A549 (cell line): ENCODE measurements around the gene PRKAB2. TPM values are rescaled to one million over a fixed set of nuclear protein-coding genes. Genes with fewer than 3 reads are reported as not detected.

ENCODE experiments used
- ATAC-seq, 2 experiments: fragments of 200-7000 bp in 1 of 2; fragments of >200 bp in 1 of 2; cut with Nextera tagmentation in 1 of 2; cut with Tn5 transposase in 1 of 2; 3 replicates each; pipeline versions ENCODE4 v1.8.0 to v1.9.1; 2018 to 2020; ENCODE audit warnings: mild to moderate bottlenecking in 1 of 2, moderate library complexity in 1 of 2
- CTCF ChIA-PET: fragments of 300-600 bp; sonication (Branson Sonifier 250); formaldehyde crosslinking; extraction: SDS; loops from one replicate; lab custom pipeline; 2021; ENCODE audit warnings: antibody characterized with exemption, inconsistent platforms; lab: Yijun Ruan, JAX
- POLR2A ChIA-PET: fragments of 350-600 bp; formaldehyde crosslinking; extraction: SDS; loops from one replicate; lab custom pipeline; 2021; ENCODE audit warnings: antibody characterized with exemption, inconsistent platforms; lab: Yijun Ruan, JAX
- DNase-seq, 2 experiments: peaks; one replicate each; pipeline versions ENCODE4 v3.0.0 to v3.0.0-alpha.2; 2011 to 2016; ENCODE audit warnings: low read depth in 1 of 2, low spot score in 1 of 2
- FAIRE-seq: peaks from 2 replicates; lab custom pipeline; 2011; peaks lifted over from hg19 to GRCh38; lab: Jason Lieb, UNC
- H3K27ac ChIP-seq, 2 experiments: fragments of >200 bp; sonication (Bioruptor Twin); formaldehyde crosslinking; 3 replicates each; pipeline ENCODE4 v1.5.1; 2016 to 2017
- H3K4me1 ChIP-seq: fragments of >200 bp; sonication (Bioruptor Twin); formaldehyde crosslinking; 3 replicates; pipeline ENCODE4 v1.6.1; 2016
- H3K4me2 ChIP-seq: fragments of >200 bp; sonication (Bioruptor Twin); formaldehyde crosslinking; 3 replicates; pipeline ENCODE4 v1.6.1; 2016
- H3K4me3 ChIP-seq: fragments of >200 bp; sonication (Bioruptor Twin); formaldehyde crosslinking; 3 replicates; pipeline ENCODE4 v1.5.1; 2016
- H3K9me3 ChIP-seq: fragments of >200 bp; sonication (Bioruptor Twin); formaldehyde crosslinking; 3 replicates; pipeline ENCODE4 v1.6.1; 2016
- ATOH8 ChIP-seq: fragments of 250-450 bp; sonication (Bioruptor Pico); IDR thresholded peaks from 2 replicates; pipeline ENCODE4 v1.5.0; 2020; ENCODE audit warnings: low read depth, mild to moderate bottlenecking, moderate library complexity
- BCL3 ChIP-seq: fragments of >200 bp; sonication (Bioruptor Twin); formaldehyde crosslinking; IDR thresholded peaks from 3 replicates; pipeline ENCODE4 v1.6.1; 2016
- CEBPB ChIP-seq, 2 experiments: fragments of >200 bp in 1 of 2; sonication (Bioruptor Twin) in 1 of 2; formaldehyde crosslinking in 1 of 2; IDR thresholded peaks; 2 replicates each; pipeline ENCODE4 v1.6.1; 2012 to 2016
- EHMT2 ChIP-seq: fragments of 200-600 bp; sonication (generic); IDR thresholded peaks from 2 replicates; pipeline ENCODE4 v1.6.1; 2016; ENCODE audit warnings: antibody characterized with exemption, low read depth, mild to moderate bottlenecking, moderate library complexity
- ESRRA ChIP-seq: fragments of 150-350 bp; IDR thresholded peaks from 2 replicates; pipeline ENCODE4 v1.6.1; 2014; ENCODE audit warnings: mild to moderate bottlenecking, low read length, borderline replicate concordance
- FOSL2 ChIP-seq, 2 experiments: fragments of 450-650 bp in 1 of 2; fragments of >200 bp in 1 of 2; sonication (Bioruptor Twin) in 1 of 2; formaldehyde crosslinking; IDR thresholded peaks; 2 replicates each; pipeline versions ENCODE4 v1.5.0 to v1.6.1; 2016 to 2020; ENCODE audit warnings: mild to moderate bottlenecking in 1 of 2, moderate library complexity in 1 of 2
- FOXS1 ChIP-seq: fragments of 250-450 bp; sonication (Bioruptor Pico); IDR thresholded peaks from 2 replicates; pipeline ENCODE4 v1.5.0; 2020; ENCODE audit warnings: mild to moderate bottlenecking, moderate library complexity
- GATA3 ChIP-seq: IDR thresholded peaks from 2 replicates; pipeline ENCODE4 v1.6.1; 2012; ENCODE audit warnings: borderline replicate concordance
- HDAC2 ChIP-seq: fragments of 200-600 bp; sonication (generic); IDR thresholded peaks from 2 replicates; pipeline ENCODE4 v1.6.1; 2016
- HEYL ChIP-seq: fragments of 250-450 bp; sonication (Bioruptor Pico); IDR thresholded peaks from 2 replicates; pipeline ENCODE4 v1.8.0; 2021; ENCODE audit warnings: mild to moderate bottlenecking, moderate library complexity
- HOXA7 ChIP-seq: fragments of 250-450 bp; sonication (Bioruptor Pico); IDR thresholded peaks from 2 replicates; pipeline ENCODE4 v1.5.0; 2020; ENCODE audit warnings: mild to moderate bottlenecking, moderate library complexity
- JUN ChIP-seq, 2 experiments: fragments of >200 bp; sonication (Bioruptor Twin); formaldehyde crosslinking; IDR thresholded peaks; 2 replicates in 1 of 2; 3 replicates in 1 of 2; pipeline ENCODE4 v1.6.1; 2016 to 2017
- MYC ChIP-seq: IDR thresholded peaks from 2 replicates; pipeline ENCODE4 v1.6.1; 2012; ENCODE audit warnings: mild to moderate bottlenecking, inconsistent platforms, low read length, improper control_type of control experiment, borderline replicate concordance
- RNF2 ChIP-seq: fragments of 200-600 bp; sonication (generic); IDR thresholded peaks from 2 replicates; pipeline ENCODE4 v1.6.1; 2016; ENCODE audit warnings: low read depth, mild to moderate bottlenecking, antibody characterized with exemption, moderate library complexity, borderline replicate concordance
- SMC3 ChIP-seq: fragments of >200 bp; sonication (Bioruptor Twin); formaldehyde crosslinking; IDR thresholded peaks from 3 replicates; pipeline ENCODE4 v1.6.1; 2018; ENCODE audit warnings: inconsistent platforms
- TP53 ChIP-seq: fragments of 250-450 bp; sonication (Bioruptor Pico); IDR thresholded peaks from 2 replicates; pipeline ENCODE4 v1.5.0; 2021; ENCODE audit warnings: mild to moderate bottlenecking, moderate library complexity
- ZSCAN20 ChIP-seq: fragments of 250-450 bp; sonication (Bioruptor Pico); IDR thresholded peaks from 2 replicates; pipeline ENCODE4 v1.8.0; 2022; ENCODE audit warnings: mild to moderate bottlenecking, moderate library complexity
- WGBS: methylation state at CpG from one replicate; pipeline ENCODE4 v1.1.6; 2017; ENCODE audit errors: missing lambda C conversion rate; 5-methylcytosine and 5-hydroxymethylcytosine counted together
- polyA plus RNA-seq, 4 experiments: library from polyadenylated mRNA; depleted of rRNA in 3 of 4; stranded (reverse); fragments of >200 nt; fragmentation: RNase III in 1 of 4; extraction: RNeasy Plus Mini Kit Qiagen cat#74134 plus additional on column Dnase treatment in 1 of 4; gene quantifications; 2 replicates in 3 of 4; 3 replicates in 1 of 4; pipeline ENCODE4 v1.2.3, GENCODE V29; 2011 to 2017
- TF ChIP-seq, protein P1 (sequence below): fragments of 200-600 bp; sonication (generic); IDR thresholded peaks from 2 replicates; pipeline ENCODE4 v1.6.1; 2016; ENCODE audit warnings: antibody characterized with exemption, mild to moderate bottlenecking, moderate library complexity

PRKAB2 gene
- polyA plus RNA-seq, 2 of the 4 experiments (the other 2 are of a cell fraction) = 11.4 to 22.4 TPM

DNA sequence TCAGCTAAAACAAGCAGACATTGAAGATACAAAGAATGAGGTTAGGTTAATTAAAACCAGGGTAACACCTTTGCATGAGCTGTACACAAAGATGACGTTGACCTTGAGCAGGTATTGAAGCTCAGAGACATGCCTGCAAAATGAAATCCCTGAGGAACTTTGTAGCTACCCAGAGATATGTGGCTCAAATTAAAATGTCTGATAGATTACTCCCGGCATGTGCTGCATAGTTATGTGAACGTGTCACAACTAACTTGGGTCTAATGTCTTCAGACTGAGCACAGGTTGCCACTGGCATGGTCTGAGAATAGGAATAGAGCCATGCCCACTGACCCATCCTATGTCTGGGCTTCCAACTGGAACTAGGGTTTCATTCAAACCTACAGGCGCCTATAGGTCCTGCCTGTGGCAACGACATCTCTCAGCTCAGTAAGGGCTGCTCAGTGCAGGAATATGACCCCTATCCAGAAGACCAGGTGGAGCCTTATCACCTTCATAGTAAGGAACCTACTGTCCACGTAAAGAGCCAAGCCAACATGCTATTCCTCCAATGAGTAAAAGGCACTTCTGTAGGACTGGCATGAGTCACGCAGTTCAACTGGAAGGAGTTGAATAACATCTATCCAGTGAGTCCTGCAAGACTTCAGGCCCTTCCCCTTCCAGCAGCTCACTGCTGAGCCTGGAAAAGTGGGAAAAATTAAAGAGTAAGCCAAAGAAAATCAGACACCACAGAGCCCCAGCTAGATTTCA lies 60.7 kb downstream of the PRKAB2 start:
- H3K4me3 ChIP-seq = no peak overlapping the region
- H3K4me2 ChIP-seq = no peak overlapping the region
- H3K9me3 ChIP-seq = no peaks in the 10 kb centered on the region
- no peak for ATAC-seq
- CTCF ChIA-PET = no interaction called here
- POLR2A ChIA-PET = no interaction called here
- TF ChIP-seq ZSCAN20 (no peak), ESRRA (no peak), FOXS1 (CRISPR knock-in tag) (no peak)
- TF ChIP-seq, protein P1, sequence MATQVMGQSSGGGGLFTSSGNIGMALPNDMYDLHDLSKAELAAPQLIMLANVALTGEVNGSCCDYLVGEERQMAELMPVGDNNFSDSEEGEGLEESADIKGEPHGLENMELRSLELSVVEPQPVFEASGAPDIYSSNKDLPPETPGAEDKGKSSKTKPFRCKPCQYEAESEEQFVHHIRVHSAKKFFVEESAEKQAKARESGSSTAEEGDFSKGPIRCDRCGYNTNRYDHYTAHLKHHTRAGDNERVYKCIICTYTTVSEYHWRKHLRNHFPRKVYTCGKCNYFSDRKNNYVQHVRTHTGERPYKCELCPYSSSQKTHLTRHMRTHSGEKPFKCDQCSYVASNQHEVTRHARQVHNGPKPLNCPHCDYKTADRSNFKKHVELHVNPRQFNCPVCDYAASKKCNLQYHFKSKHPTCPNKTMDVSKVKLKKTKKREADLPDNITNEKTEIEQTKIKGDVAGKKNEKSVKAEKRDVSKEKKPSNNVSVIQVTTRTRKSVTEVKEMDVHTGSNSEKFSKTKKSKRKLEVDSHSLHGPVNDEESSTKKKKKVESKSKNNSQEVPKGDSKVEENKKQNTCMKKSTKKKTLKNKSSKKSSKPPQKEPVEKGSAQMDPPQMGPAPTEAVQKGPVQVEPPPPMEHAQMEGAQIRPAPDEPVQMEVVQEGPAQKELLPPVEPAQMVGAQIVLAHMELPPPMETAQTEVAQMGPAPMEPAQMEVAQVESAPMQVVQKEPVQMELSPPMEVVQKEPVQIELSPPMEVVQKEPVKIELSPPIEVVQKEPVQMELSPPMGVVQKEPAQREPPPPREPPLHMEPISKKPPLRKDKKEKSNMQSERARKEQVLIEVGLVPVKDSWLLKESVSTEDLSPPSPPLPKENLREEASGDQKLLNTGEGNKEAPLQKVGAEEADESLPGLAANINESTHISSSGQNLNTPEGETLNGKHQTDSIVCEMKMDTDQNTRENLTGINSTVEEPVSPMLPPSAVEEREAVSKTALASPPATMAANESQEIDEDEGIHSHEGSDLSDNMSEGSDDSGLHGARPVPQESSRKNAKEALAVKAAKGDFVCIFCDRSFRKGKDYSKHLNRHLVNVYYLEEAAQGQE = no peak
- DNase-seq = no peak
- no peak for FAIRE-seq
- H3K27ac ChIP-seq = no peak overlapping the region
- 9% methylated on average over 7 of the region's 7 CpGs for WGBS
- H3K4me1 ChIP-seq = no peaks in the 10 kb centered on the region

GRCh38 chr1:147110872-147111271 lies 61.4 kb downstream of the PRKAB2 start:
- FAIRE-seq (no peak), ATAC-seq (no peak), DNase-seq (no peak)
- Histone ChIP-seq H3K4me2 (no peak overlapping the region), H3K9me3 (no peaks in the 10 kb centered on the region), H3K27ac (no peak overlapping the region), H3K4me3 (no peak overlapping the region), H3K4me1 (no peaks in the 10 kb centered on the region)
- POLR2A ChIA-PET = no interaction called here
- CTCF ChIA-PET = no interaction called here
- TF ChIP-seq RNF2 = no peak
- TF ChIP-seq FOSL2 (IDR thresholded peaks at IDR 0.05) = no peak
- TF ChIP-seq FOSL2 (CRISPR knock-in tag; IDR thresholded peaks at IDR 0.05) = no peak
- TF ChIP-seq SMC3 = no peak
- no peak for TF ChIP-seq GATA3
- TF ChIP-seq ATOH8 = no peak
- TF ChIP-seq TP53 (CRISPR knock-in tag) = no peak
- TF ChIP-seq HOXA7 = no peak
- TF ChIP-seq BCL3 = no peak
- TF ChIP-seq MYC = no peak
- TF ChIP-seq HDAC2 = no peak
- TF ChIP-seq, protein P1 = no peak
- TF ChIP-seq EHMT2 = no peak
- no peak for TF ChIP-seq JUN (IDR thresholded peaks at IDR 0.05)
- TF ChIP-seq HEYL (CRISPR knock-in tag) = no peak
- TF ChIP-seq ZSCAN20 = no peak
- no peak for TF ChIP-seq CEBPB (IDR thresholded peaks at IDR 0.05)
- WGBS = 0% methylated on average over 1 of the region's 1 CpG
